GM12801 (cell line): ENCODE data around the gene BST2.

Experiments used
- TF ChIP-seq, protein P1 (sequence below): IDR thresholded peaks from one replicate; pipeline ENCODE4 v1.5.1; 2011; ENCODE audit warnings: control low read depth; ENCODE audit not compliant: insufficient read length; ENCODE audit errors: extremely low read depth

The BST2 gene

DNA sequence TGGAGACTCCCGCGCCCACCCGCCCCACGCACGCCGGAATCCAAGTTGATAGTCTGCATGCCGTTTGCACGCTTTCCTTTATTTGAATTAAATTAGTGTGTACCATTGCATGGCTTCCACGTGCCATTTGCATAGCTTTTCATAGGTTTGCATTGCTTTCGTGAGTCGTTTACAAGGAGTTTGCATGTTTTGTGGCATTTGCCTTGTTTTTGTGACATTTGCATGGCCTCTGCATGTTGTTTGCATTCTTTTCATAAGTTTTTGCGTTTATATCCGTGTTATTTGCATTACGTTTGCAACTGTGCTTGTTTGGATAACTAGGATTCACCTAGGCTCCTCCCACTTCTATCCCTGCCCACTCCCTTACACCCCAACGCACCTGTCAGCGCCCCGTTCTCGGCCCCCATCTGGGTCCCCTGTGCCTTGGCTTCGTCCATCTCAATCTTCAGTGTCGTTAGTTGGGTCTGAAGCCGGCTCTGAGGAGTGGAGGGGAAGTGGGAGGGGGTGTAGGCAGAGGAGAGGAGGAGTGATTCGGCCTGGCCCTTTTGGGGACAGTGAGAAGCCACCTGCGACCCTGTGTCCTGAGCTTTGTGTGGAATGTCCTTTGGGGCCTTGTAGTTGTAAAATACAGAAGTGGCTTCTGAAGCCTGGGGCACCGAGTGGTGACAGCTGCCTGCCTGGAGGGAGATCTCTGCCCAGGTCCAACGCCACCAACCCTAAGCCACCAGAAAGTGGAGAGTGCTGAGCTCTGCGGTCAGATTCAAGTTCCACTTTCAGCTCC, 13.9 kb downstream of the BST2 start:
- TF ChIP-seq, protein P1, sequence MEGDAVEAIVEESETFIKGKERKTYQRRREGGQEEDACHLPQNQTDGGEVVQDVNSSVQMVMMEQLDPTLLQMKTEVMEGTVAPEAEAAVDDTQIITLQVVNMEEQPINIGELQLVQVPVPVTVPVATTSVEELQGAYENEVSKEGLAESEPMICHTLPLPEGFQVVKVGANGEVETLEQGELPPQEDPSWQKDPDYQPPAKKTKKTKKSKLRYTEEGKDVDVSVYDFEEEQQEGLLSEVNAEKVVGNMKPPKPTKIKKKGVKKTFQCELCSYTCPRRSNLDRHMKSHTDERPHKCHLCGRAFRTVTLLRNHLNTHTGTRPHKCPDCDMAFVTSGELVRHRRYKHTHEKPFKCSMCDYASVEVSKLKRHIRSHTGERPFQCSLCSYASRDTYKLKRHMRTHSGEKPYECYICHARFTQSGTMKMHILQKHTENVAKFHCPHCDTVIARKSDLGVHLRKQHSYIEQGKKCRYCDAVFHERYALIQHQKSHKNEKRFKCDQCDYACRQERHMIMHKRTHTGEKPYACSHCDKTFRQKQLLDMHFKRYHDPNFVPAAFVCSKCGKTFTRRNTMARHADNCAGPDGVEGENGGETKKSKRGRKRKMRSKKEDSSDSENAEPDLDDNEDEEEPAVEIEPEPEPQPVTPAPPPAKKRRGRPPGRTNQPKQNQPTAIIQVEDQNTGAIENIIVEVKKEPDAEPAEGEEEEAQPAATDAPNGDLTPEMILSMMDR, result no peak

DNA sequence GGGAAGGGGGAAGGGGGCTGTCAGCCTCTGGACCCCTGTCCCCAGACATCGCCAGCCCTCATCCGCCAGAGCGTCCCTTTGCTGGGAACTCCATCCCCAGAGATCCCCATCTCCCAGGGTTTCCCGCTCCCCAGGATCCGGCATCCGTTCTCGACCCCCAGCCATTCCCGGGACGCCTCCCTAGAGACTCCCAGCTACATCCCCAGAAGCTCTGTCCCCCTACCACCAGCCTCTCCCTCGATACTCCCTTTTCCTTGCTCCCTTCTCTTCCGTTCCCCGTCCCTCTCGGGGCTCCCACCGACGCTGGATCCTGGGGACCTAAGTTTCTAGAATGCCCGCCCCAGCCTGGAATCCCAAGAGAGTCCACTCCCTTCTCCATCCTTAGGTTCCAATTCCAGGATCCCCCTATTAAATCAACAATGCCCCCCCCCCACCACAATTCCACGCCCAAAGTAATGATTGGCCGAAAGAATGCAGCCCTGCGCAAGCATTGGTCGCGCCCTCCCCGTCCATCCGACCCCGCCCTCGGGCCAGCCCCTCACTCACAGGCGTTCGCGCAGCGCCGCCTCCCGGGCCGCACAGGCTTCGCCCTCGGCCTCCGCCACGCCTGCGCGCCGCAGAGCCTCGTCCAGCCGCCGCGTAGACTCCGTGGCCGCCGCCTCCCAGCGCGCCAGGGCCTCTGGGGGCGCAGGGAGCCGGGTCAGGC, 14.6 kb downstream of the BST2 start:
- TF ChIP-seq, protein P1, result no peak

DNA sequence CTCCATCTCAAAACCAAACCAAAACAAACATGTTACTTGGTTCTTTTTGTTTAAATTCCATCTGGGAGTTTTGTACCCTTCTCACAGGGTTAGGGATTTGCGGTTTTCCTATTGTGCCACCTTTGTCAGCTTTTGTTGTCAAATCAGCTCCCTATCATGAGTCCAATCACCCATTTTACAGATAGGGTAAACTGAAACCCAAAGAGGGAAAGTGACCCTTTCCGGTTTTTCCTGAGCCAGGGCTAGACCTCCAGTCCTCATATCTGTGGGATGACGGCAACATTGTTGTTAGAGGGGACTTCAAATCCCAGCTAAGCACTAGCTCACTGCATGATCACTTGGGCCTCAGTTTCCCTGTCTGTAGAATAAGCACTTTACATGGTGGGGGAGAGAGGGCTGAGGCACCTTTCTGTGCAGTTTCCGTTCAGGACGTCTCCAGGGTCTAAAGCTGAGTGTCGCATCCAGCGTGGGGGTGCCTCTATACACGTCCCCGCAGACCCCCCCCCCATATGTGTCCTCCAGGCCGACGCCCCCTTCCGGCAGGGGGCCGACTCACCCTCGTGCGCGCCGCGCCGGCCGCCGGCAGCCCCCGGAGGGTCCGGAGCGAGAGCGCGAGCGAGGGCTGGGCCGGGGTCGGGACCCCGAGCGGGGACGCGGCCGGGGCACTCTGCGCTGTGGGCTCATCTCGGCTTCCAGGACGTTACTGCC, 15.3 kb downstream of the BST2 start:
- TF ChIP-seq, protein P1, result no peak

DNA sequence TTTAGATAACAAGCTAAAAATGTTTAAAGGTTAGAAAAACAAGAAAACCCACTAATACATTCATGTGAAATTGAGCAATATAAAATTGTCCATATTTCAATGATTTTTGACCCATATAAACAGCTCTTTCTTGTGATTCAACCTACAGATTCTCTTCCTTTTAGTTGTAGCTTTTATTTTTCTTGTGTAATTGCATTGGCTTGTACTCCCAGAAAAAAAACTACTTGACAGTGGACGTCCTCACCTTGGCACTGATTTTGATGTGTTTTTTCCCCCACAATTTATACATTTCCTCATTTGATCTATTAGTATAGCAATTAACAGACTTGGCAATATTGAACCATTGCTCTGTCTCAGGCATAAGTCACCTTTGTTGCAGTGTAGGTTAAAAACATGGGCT, 16.1 kb downstream of the BST2 start:
- TF ChIP-seq, protein P1, result no peak

DNA sequence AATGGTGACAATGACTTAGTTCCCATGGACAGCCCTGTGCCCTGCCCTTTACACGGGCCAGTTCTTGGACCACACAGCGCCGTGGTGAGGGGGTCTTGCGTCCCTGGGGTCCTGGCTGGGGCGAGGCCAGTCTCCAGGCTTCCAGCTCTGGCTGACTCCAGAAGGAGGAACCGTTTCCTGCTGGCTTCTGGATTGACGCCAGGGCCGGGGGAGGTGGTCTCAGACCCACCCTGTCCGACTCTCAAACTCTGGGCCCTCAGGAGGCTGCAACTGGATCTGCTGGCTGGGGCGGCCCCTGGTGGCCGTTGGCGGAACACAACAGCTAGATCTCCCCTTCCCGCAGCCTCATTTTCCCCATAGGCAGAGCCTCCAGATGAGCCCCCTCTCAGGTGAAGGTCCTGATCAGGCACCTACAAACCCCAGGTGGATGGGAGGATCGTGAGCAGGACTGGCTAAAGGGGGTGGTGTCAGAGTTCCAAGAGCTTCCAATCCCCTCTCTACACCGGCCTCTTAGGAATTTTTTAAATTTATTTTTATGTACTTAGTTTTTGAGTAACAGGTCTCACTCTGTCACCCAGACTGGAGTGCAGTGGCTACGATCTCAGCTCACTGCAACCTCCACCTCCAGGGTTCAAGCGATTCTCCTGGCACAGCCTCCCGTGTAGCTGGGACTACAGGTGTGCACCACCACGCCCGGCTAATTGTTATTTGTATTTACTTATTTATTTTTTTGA, 19.4 kb downstream of the BST2 start:
- TF ChIP-seq, protein P1, result no peak

DNA sequence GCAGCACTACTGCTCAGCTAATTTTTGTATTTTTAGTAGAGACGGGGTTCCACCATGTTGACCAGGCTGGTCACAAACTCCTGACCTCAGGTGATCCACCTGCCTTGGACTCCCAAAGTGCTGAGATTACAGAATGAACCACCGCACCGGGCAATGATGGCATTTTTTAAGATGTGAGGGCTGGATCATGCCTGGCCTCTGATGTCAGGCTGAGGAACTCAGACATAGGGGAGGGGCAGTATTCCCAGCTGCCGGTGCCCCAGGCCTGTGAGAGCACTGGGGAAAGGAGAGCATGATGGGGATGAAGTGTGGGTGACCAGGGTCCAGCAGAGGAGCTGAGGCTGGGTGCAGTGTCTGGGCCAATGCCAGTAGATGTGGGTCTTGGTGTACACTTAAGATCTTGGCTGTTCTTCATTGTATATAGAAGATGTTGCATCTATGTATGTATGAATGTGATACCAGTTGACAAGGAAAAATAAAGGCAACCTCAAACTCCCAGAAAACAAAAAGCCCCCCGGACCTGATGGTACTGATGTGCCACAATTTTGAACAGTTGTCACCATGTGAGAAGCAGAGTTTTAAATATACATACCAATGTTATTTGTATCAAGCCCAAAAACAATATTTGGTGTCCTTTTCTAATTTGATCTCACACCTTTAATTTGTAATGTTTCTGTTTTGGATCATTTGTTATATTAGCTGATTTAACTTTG, 24.8 kb downstream of the BST2 start:
- TF ChIP-seq, protein P1, result no peak
